NOMO-1 treated with DMSO at 0.1 percent for 48 hours (cell line): ENCODE data around the gene ZMYM1.
"Not testable (repeated sequence)": the region's sequence is repeated elsewhere in the genome, so short reads cannot be mapped to it uniquely, and the experiment has no call there.

Source experiments
- DNase-seq: peaks from one replicate; lab custom pipeline; 2025; ENCODE audit not compliant: unreplicated experiment; lab: John Stamatoyannopoulos, UW

Gene ZMYM1

GRCh38 chr1:35073265-35073811, 5.8 kb upstream of the ZMYM1 start:
- no peak for DNase-seq

- not testable (repeated sequence) for DNase-seq
Measured at GRCh38 chr1:35076426-35076825, 2.8 kb upstream of the ZMYM1 start.

GRCh38 chr1:35080171-35080854, 1.1 kb downstream of the ZMYM1 start:
- no peak for DNase-seq

GRCh38 chr1:35085421-35085820, 6.2 kb downstream of the ZMYM1 start:
- DNase-seq, result no peak

- DNase-seq, result no peak
Measured at GRCh38 chr1:35097224-35097623, 18.0 kb downstream of the ZMYM1 start.

DNA sequence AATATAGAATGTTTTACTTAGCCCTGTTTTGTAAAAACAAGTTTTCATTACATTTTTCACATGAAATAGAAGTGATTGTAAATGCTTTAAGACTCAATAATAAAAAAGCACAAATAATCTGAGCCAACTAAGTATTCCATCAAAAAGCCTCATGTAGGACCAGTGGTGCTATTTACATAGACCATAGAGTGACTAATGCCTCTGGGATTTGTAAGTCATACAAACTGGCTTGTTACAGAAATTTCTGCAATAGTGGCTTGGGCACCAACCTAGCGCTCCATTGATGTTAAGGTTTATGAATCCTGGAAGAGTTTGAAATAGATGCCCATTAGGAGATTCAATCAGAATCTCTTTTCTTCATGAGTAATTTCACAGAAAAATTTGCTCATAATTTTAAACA, 31.9 kb downstream of the ZMYM1 start:
- no peak for DNase-seq

- no peak for DNase-seq
Measured at GRCh38 chr1:35112668-35113067, 33.5 kb downstream of the ZMYM1 start.

- DNase-seq, result no peak
Measured at GRCh38 chr1:35115459-35116383, 36.5 kb downstream of the ZMYM1 start.

- no peak for DNase-seq
Measured at GRCh38 chr1:35120458-35121133, 41.4 kb downstream of the ZMYM1 start.

GRCh38 chr1:35122311-35122710, 43.1 kb downstream of the ZMYM1 start:
- DNase-seq, result no peak

DNA sequence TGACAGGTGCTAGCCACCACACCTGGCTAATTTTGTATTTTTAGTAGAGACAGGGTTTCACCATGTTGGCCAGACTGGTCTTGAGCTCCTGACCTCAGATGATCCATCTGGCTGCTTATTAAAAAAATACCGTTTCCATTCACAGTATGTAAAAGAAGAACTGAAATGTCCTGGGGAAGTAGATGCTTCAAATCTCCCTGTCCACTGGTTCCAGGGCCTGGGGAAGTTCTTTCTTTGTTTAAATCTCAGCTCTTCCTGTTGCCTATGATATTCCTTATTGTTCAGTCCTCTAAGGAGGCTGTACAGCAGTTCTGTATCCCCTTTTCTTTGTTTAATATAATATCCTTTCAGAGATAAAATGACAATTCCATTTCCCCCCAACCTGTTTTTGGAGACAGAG, 47.4 kb downstream of the ZMYM1 start:
- DNase-seq, result no peak

DNA sequence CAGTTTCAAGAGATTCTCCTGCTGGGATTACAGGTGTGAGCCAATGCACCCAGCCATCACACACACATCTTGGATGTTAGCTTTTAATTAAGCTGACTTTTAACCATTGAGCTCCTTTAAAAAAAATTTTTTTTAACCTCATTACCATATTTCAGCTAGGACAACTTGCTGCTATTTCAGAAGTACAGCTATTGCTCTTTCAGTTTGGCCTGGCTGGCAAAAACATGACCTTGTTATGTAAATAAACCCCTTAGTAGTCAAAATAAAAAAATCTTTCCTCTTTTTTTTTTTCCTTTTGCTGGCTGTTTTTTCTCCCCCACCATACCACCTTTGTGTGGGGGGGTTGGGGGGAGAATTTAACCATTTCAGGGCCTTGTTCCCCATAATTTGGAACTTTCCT, 49.9 kb downstream of the ZMYM1 start:
- DNase-seq, result no peak

DNA sequence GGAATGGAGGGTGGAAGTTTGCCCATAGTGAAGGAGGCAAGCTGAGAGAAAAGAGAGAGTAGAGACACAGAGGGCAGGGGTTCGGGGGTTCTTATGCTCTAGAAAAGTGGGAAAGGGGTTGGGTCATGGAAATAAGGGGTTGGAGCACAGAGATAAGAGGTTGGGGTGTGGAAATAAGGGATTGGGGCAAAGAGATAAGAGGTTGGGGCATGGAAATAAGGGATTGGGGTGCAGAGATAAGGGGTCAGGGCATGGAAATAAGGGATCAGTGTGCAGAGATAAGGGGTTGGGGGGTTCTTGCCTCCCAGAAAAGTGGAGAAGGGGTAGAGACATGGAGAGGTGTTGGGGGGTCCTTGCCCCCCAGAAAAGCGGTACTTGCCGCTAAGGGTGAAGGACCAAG, 57.6 kb downstream of the ZMYM1 start:
- DNase-seq, result no peak

GRCh38 chr1:35137590-35137989, 58.4 kb downstream of the ZMYM1 start:
- not testable (repeated sequence) for DNase-seq

- DNase-seq, result not testable (repeated sequence)
Measured at GRCh38 chr1:35142294-35142693, 63.1 kb downstream of the ZMYM1 start.

- DNase-seq, result not testable (repeated sequence)
Measured at GRCh38 chr1:35142728-35143127, 63.5 kb downstream of the ZMYM1 start.

DNA sequence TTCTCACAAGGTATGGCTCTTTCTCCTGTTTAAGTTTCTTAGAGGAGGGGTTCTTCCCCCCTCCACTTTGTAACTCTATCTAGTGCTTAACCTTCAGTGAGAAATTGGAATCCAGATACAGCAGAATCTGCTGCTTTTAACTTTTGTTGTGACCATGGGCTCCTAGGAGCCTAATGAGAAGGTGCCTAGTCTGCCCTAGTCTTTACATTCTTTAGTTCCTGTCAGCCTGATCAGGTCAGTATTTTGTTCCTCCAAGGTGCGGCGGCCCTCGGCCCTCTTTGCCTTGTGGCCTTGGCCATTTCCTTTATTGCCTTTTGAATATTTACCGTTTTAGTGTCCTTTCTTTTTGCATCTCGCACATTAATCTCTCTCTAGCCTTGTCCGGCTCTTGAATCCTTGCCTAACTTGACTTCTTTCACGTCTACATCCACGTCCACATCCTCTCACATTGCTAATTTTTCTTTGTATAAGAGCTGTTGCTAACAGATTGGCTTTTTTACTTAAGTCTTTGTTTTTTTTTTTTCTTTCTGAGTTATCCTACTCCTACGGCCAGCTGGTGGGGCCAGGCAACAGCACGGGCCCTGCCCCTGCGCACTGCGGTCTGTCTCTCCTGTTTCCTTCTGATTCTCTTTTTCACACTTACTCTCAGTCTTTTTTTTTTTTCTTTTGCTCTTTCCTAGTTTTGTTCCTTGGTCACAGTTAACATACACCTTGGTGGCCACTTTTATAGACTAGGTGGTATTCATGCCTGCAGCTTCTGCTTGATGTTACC, 64.7 kb downstream of the ZMYM1 start:
- no peak for DNase-seq

DNA sequence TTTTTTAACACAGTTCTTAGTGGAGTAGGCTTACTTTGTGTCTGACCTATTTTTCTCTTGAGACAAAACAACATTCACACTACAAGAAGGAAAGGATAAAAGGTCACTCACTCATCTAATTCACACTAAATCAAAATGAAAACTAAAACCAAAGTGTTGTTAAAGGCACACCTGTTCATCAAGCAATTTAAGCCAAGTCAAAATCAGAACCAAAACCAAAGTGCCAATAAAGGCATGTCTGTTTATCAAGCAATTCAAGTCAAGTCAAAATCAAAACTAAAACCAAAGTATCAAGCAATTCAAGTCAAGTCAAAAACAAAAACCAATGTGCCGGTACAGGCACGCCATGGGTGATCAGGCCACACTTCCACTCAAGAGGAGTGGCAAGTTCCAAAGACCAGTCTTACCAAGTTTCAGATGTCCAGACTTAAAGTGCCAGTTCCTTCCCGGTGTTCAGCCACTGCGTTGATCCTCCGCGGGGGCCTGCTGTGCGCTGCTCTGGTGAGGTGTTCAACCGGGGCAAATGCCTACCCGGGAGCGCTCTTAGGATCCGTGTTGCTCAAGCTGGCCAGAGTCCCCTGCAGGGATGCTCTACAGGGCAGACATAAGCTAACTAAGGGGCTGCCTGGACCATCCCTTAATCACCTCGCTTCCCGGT, 66.8 kb downstream of the ZMYM1 start:
- not testable (repeated sequence) for DNase-seq

DNA sequence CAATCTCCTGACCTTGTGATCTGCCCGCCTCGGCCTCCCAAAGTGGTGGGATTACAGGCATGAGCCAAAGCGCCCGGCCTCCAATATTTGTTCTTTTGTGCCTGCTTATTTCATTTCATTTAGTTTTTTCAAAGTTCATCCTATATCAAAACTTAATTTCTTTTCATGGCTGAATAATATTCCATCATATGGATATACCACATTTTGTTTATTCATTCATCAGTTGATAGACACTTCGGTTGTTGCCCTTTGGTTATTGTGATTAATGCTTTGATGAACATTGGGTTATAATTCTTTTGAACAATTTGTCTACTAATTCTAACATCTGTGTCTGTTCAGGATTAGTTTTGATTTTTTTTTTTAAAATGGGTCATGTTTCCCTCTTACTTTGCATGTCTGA, 72.0 kb downstream of the ZMYM1 start:
- DNase-seq, result no peak

- DNase-seq, result no peak
Measured at GRCh38 chr1:35164893-35165292, 85.7 kb downstream of the ZMYM1 start.
